ENCODE measurements around the gene CREBBP.

DNA sequence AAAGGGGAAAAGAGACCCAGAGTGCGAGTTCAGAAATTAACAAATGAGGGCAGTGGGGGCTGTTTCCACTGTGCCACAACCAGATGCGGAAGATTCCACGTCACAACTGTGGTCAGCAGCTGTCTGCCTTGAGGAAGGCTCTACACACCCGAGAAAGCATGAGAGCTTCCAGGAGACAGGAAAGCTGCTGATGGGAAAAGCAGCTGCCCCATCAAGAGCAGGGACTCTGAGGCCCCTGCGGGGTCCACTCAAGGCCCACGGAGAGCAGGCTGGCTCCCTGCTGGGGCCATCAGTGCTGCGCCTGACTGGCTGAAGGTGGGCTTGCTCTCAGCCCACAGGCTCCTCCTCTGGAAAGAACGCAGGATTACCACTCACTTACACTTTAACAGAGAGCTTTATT is 148.3 kb downstream of the CREBBP start:
- TF ChIP-seq CTCF (IDR thresholded peaks at IDR 0.05) (no peak), POLR2A (IDR thresholded peaks at IDR 0.05) (no peak)
